HTERT RPE-1 (cell line): ENCODE measurements around the gene DNM3.

Source experiments
- in situ Hi-C: fragments of 300-500 bp; cut with MboI; formaldehyde crosslinking; loops from 4 replicates; pipeline ENCODE4 v1.14.3; 2020; ENCODE audit warnings: low sequenced_read_pairs

DNM3 gene

GRCh38 chr1:171966426-171967220 lies 125.3 kb downstream of the DNM3 start:
- in situ Hi-C loops = no loop called here

DNA sequence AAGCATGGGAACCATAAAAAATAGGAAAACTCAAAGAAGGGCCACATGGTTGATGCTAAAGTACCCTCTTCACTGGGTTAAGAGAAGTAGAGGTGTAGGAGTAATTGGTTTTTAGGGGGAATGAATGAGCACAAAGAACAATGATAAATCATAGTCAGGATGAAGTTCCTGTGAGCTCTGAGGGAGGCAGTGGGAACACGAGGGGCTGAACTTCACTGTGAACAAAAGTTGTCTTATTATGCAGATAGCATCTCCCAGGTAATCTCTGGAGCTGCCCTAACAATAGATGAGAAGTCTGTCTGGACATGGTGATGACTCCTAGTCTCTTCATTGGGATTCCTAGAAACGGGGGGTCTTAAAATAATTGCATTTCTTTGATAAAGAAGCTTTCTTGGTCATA lies 127.9 kb downstream of the DNM3 start:
- in situ Hi-C loops = no loop called here

DNA sequence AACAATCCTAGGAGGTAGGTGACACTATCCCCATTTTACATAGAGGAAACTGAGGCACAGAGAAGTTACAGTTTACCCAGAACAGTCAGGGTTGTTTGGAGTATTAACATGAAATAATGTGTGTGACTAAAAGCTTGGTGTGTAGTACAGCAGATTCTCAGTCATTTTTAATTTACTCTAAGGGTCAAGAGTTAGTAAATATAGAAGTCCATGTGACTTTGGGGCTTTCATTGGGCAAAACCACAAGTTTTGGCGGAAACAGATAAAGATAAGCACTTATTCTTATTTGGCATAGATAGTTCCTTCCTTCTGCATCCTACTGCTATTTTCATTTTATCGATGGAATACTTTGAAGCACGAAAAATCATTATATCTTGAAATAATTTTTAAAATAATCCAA lies 128.5 kb downstream of the DNM3 start:
- in situ Hi-C loops = no loop called here

GRCh38 chr1:171972846-171973245 lies 131.5 kb downstream of the DNM3 start:
- in situ Hi-C loops = no loop called here

DNA sequence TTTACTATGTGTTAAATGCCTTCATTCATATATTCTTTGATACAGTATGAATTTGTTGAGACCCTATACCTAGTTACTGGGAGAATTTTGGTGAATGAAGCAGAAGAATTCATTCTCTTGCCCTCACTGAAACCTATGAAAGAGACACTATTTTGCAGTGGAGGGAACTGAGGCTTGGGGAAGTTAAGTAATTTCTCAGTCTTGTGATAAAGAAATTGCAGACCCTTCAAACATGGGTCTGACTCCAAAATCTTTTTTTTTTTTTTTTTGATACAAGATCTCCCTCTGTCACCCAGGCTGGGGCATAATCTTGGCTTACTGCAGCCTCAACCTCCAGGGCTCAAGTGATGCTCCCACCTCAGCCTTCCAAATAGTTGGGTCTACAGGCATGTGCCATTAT lies 132.1 kb downstream of the DNM3 start:
- in situ Hi-C loops = no loop called here

DNA sequence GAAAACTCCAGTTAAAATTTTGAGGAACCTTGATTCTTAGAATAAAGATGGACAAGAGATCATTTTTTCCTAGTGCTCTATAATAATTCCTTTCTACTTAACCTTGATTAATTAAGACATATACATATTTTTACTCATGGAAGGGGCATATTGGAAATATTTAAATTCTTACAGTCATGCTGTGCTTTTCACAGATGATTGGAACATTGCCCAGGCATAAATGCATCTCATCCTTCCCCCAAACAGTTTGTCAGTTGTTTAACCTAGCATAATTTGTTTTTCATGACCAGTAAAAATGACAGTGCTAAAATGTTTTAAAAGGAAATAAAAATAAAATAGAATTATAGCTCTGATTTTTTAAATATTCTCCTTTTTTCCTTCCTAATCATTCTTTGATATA lies 140.0 kb downstream of the DNM3 start:
- in situ Hi-C loops = no loop called here

GRCh38 chr1:171983584-171983983 lies 142.3 kb downstream of the DNM3 start:
- in situ Hi-C loops = no loop called here

DNA sequence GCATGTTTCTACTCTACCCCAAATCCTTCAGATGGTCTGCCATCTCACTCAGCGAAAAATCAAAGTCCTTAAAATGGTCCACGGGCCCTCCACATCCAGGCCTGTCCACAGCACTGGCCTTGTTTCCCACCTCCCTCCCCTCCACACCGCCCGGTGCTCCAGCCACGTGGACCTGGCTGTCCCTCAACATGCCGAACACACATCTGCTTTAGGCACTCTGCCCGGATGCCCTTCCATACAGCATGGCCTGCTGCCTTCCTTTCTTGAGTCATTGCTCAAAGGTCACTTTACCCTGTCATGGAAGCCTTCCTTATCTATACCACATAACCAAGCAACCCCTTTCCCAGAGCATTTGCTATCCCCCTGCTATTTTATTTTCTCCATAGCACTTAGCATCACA lies 143.0 kb downstream of the DNM3 start:
- in situ Hi-C loops = no loop called here

GRCh38 chr1:171984850-171985485 lies 143.7 kb downstream of the DNM3 start:
- in situ Hi-C loops = no loop called here

DNA sequence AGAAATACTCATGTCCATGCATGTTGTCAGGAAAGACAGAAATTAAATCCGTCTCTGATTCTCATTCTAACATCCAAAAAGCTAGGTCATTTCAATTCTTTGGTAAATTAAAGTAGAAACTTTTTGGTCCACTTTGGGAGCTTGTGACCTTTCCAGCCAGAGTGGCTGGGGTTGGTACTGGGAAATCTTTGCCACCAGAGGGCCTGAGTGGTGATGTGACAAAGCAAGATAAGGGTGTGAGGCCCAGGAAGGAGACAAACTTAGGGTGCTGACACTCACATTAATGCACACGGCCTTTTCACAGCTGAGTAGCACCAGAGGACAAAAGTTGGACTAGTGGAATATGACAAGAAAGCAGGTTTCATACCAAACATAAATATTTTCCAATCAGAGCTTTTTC lies 144.3 kb downstream of the DNM3 start:
- in situ Hi-C loops = no loop called here

DNA sequence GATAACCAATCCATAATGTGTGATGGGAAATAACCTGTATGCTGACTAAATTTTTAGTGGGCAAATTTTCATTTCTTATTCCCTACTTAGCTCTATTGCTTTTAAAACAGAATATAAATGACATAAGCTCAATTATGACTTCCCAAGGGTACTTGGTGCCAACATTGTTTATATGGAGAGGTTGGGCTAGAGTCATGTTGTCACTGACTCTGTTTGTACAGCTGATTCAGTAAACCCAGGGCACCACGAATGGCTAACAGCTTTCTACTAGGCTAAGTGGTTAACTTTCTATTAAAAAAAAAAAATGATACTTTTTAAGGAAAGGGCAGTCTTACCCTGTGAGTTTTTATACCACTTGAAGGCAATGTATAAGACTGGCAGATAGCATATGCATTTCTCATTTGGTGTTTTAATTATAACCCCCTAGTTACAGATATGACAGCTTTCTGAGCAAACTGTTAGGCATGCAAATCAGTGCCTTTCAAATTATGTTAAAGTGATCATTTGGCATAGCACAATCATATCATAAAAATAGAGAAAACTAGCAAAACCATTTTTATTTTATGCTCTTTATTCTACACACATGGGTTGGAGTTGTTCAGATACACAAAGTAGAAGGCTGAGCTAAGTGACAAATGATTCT lies 147.1 kb downstream of the DNM3 start:
- in situ Hi-C loops = no loop called here

DNA sequence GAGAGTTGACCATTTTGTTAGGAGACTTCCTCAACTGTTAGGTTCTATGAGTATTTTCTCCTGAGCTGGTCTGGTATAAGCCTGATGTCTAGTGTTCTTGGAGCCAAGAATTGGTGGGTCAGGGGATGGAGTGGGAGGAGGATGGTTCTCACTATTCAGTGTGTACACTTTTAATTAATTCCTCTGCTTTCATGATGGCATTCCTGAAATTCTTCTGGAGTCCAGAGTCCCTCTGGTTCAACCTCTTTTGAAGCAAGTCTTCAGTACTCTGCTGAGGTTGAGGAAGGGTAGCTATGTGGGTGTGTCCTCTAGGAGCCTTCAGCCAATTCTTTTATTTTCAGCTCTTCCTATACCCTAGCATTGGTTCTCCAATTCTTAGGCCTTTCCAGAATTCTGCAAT lies 149.1 kb downstream of the DNM3 start:
- in situ Hi-C loops = no loop called here

GRCh38 chr1:171994293-171994692 lies 153.0 kb downstream of the DNM3 start:
- in situ Hi-C loops = no loop called here

DNA sequence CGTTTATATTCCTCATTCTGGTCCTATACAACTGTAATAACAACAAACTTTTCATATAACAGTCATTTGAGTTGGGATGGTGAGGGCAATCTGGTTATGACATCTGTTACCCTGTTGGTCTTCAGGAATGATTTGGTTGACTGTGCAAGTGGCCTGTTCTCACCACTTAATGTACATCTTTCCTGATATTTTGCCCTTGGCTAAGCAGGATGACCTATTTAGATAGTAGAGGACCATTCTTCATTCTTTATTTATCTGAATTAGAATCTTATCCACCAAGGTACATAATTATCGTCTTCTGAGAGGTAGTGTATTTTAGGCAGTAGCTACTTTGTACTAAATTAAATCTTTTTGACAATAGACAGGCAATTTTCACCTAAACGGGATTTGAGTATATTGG lies 154.3 kb downstream of the DNM3 start:
- in situ Hi-C loops = no loop called here

GRCh38 chr1:171997936-171998335 lies 156.6 kb downstream of the DNM3 start:
- in situ Hi-C loops = no loop called here

DNA sequence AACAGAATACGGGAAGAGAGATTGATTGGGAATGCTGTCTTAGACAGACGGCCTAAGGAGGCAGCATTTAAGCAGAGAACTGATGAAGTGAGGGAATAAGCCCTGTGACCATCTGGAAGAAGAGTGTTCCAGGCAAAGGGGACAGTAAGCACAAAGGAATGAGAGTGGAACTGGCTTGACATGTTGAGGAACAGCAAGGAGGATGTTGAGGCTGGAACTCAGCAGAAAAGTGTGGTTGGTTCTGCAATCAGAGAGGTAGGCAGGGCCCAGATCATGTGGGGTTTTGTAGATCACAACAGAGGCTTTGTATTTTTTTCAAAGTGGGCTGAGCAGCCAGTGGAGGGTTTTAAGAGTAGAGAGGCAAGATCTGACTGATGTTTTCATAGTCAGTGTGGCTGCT lies 157.4 kb downstream of the DNM3 start:
- in situ Hi-C loops = no loop called here

DNA sequence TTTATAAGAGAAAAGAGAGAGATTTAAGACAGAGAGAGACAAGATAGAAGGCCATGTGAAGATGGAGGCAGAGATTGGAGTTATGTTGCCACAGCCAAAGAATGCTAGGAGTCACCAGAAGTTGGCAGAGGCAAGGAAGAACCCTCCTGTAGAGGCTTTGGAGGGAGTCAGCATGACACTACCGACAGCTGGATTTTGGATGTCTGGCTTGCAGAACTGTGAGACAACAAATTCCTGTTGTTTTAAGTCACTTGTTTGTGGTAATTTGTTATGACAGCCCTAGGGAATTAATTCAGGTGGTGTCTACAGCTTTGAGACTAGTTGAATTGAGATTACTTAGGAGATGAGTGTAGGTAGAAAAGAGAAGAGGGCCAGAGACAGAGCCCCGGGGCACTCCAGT lies 158.5 kb downstream of the DNM3 start:
- in situ Hi-C loops = no loop called here

DNA sequence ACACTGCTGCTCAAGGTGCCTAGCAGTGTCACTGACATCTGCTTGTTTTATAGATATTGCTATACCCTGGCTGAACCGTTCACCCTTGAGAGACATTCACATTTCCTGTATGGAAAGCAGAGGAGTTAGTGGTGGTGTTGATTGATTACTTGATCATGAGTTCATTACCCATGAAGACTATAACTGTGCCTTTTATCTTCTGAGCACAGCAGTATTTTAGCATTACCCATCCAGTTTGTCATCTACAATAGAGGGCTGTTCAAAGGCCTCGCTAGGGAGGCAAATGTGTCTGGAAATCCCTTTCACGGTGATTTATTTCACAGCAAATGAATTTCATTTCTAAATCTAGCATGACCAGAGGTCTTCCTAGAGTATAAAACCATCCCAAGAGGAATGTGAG lies 160.0 kb downstream of the DNM3 start:
- in situ Hi-C loops = no loop called here

DNA sequence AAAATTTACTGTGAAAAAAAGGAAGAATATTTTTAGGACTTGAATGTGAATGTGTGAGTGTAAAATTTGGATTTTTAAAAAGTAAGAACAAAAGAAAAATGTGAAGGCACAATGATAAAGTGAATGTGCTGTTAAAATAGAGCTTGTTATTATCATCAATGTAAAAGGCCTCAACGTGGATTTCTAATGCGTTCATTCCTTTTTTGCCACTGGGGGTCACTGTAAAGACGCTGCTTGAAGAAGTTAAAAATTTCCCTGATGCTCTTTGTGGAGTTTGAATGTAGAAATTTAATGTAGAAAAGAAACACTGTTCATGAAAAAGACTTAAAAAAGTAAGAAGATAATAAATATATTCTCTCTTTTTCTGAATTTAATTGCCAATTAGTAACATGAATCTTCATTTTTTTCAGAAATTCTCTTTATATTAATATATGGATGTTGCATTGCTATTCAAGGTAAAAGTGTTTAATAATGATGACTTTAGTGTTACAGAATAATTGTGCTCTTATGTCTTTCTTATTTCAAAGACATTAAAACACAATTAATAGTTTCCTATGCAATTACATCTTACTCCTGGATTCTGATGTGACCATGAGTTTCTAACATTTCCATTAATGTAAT lies 161.5 kb downstream of the DNM3 start:
- in situ Hi-C loops = no loop called here

- in situ Hi-C loops = no loop called here
These were observed 162.7 kb downstream of the DNM3 start for GRCh38 chr1:172003766-172004530.

DNA sequence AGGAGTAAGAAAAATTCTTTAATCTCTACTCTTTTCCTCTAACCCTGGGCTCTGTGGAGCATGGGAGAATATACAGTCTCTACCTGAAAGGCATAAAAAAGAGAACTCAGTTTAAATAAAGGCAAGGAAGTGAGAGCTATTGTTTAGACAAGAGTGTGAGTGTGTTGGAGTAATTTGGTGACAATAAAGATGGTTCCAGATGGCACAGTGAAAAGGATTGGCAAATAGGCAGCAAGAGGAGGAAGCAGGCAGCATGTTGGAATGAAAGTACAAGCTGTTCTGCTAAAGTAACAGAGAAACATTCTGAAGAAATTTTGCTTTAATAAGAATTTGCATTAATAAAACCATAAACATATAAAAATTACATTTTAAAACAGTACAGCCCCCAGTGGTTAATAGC lies 163.4 kb downstream of the DNM3 start:
- in situ Hi-C loops = no loop called here
